Activated CD4-positive, alpha-beta T cell treated with anti-CD3 and anti-CD28 coated beads, Interleukin-2, amount 50 U/mL, for 1 hour (primary cell): ENCODE measurements around the gene BTBD16.

Source experiments
- DNase-seq: peaks from one replicate; pipeline ENCODE4 v3.0.0-alpha.2; 2020

Gene BTBD16

DNA sequence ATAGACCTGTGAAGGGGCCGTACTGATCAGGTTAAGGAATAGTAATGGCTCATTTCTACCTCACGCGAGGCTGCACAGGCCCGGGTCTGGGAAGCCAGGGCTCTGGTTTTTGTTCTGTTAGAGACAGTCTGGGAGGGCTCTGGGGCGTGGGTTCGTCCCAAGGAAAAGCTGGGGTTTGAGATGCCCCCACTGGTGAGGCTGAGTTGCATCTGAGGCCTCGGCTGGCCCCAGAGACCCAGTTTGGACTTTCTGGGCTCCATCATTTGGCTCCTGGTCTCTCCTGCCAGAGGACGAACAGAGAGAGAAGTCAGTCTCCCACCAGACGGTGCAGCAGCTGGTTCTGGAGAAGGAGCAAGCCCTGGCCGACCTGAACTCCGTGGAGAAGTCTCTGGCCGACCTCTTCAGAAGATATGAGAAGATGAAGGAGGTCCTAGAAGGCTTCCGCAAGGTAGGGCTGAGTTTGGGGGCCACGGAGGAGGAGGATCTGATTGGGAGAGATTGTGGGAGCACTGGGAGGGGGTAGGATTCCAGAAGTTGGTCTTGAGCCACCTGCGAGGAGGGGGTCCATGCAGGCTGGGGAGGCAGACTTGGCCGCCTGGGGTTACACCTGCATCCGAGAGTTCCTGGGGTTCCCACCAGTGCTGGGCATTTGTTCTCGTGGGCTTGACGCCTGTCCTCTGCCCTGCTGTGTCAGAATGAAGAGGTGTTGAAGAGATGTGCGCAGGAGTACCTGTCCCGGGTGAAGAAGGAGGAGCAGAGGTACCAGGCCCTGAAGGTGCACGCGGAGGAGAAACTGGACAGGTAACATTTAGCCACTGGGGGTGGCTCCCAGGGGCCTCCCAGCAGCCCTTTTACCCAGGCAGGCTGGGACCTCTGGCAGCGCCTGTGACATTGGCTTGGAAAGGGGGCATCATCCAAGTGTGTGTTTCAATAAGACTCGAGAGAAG, 22.5 kb upstream of the BTBD16 start:
- no peak for DNase-seq

DNA sequence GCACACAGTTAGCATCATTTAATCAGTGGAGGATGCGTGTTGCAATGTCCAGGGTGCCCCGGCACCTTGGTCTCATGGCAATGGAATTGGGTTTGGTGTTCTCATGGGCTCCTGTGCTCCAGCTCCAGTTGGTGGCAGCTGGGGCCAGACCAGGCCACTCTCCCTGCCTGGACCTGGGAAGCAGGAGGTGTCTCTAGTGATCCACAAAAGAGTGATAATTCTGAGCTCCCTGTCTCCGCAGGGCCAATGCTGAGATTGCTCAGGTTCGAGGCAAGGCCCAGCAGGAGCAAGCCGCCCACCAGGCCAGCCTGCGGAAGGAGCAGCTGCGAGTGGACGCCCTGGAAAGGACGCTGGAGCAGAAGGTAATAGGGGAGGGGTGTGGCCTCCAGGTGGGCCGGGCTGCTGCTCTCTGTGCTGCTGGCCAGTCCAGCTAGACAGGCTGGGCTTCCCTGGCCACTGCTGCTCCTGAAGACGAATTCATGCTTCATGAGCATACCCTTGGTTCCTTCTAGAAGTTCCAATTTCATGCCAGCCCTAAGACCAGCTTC, 21.7 kb upstream of the BTBD16 start:
- no peak for DNase-seq

DNA sequence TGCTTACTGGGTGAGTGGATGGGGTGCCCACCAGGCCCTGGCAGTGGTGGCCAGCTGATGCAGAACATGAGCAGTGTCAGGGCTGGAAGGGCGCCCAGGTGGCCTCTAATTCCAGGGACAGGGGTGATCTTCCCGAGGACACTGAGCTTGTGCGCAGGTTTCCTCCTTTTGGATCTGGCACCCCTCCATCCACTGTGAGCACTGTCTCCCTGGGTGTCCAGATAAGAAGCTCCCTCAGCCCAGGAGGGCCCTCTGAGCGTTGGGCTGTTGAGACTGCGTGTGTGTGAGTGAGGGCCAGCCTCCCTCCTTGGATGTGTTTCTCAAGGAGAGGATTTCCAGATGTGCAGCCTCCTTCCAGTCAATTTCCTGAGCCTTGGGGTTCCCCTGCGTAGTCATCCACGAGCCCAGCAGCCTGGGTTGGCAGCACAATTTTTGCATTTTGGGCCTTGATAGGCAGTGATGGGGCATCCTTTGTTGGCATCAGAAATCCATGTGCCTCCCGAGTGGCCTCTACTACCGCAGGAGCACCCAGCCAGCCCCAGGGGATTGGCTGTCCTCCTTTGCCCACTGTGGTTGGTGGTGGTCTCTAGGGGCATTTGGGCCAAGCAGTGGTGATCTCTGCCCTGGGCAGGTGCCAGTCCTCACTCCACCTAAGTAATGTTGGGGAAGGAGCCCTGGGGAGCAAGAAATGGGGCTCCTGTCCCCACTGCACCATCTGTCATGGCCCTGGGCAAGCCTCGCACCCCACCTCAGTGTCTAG, 20.9 kb upstream of the BTBD16 start:
- no peak for DNase-seq

DNA sequence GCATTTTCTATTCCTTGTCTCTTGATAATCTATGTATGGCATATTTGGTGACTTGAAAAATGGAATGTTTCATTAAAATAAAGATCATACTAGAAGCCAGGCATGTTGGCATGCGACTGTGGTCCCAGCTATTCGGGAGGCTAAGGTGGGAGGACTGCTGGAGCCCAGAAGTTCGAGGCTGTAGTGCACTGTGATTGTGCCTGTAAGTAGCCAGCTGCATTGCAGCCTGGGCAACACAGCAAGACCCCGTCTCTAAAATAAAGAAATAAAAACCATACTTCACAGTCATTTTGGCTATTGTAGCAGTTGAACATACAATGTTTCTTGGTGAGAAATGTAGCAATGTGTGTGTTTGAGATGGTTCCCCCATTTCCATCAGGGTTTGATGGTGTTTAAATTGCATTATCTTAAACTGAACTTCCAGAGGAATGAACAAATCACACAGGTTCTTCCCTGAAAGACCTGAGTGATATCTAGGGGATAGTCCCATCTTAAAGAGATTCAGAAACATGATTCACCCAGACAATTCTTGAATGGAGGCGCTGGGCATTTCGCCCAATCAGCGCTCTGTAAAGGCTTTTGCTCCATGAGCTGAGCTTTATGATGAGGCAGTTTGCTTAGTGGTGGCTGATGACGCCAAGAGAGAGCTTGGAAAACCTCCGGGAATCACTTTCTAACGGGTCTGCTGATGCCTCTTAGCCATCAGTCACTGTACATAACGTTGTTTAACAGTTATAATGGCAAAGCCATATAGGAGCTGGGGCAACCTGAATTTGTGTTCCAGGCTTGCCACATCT, 19.4 kb upstream of the BTBD16 start:
- DNase-seq, result no peak

DNA sequence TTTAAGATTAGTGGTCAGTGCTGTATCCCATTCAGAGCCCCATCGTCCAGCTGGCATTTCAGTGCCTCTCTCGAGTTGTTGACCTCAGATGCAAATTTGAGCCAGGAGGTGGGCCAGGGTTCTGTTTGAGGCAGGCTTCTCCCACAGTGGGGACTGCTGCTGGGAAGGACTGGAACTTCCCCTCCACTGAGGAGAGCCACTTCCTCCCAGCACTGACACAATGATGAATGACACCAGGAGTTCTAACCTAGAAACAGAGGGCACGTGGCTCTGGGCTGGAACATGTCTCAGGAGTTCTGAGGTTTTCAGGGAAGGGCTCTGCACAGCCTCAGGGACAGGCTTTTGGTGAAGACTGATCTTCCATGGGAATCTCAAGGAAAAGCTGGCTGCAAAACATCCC, 18.3 kb upstream of the BTBD16 start:
- no peak for DNase-seq

DNA sequence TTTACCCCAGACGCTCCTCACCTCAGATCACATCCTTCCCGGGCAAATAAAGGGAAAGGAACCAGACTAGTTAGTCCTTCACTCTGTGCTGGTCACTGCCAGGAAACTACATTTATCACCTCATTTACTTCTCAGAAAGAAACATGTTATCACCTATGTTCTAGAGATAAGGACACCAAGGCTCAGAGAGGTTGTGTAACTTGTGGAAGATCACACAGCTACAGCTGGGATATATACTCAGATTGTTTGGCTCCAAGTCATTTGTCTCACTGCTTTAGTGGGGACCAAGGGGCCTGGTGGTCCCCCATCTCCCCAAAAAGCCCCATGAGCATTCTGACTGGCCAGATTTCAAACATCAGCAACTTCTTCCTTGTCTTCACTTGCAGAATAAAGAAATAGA, 17.5 kb upstream of the BTBD16 start:
- no peak for DNase-seq

DNA sequence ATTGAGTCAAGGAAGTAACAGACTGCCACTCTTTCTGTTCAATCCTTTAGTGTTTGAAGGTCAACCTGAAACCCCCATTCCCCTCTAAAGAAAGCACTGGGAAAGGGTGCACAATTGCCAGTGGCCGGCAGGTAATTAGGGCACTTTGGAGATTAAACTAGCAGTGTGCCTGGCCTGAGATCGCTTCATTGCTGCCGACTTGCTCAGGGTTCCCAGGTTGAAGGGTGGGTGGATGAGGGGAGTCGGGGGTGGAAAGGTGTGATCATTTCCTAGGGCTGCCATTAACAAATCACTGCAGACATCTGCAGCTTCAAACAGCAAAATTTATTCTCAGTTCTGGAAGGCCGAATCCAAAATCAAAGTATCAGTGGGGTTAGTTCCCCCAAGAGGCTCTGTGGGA, 16.3 kb upstream of the BTBD16 start:
- DNase-seq, result no peak

DNA sequence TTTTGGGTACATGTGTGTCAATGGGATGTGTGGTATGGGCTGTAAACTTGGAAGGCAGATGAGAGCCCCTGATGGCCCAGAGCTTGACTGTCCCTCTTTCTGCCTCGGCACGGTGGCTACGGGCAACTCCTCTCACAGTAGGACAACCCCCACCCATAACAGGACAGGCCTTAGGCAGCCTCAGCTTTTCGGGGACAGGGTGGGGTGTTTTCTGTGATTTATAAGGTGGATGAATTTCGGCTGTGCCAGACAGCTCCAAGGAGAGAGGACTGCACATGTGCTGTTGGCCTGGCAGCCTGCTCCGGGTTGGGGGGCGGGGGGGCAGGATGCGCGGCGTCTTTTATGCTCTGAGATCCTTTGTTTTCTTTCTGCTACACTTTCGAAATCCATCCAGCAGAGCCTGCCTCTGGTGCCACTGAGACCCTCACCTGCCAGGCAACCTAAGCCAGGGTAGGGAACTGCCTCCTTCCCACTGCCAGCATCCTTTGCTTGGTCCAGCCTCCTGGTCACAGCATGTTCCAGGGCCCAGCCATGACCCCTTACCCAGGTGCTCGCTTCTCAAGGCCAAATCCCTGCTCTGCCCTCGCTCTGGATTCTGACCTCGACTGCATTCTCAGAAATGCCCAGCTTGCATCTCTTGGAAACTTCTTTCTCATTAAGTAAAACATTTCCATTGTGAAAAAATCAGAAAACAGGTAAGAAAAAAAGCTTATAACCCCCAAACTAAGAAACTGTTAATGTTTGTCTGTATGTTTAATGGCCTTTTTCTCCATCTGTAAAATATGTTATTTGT, 15.4 kb upstream of the BTBD16 start:
- no peak for DNase-seq

DNA sequence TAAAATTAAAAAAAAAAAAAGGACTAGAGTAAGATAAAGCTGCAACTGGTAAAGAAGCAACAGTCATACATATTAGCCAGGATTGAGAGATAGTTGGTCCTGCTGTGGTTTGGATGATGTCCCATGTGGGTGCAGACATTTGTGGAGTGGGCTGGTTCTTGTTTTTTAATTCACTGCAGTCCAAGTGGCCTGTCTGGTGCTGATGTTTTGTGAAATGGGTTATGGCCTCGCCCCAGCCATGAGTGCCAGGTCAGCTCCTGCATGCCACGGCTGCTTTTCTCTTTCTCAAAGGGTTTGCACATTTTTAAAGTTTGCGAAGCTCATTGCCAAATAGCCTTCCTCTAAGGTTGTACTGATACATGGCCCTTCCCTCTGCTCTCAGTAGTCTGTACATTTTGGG, 14.1 kb upstream of the BTBD16 start:
- DNase-seq, result no peak

DNA sequence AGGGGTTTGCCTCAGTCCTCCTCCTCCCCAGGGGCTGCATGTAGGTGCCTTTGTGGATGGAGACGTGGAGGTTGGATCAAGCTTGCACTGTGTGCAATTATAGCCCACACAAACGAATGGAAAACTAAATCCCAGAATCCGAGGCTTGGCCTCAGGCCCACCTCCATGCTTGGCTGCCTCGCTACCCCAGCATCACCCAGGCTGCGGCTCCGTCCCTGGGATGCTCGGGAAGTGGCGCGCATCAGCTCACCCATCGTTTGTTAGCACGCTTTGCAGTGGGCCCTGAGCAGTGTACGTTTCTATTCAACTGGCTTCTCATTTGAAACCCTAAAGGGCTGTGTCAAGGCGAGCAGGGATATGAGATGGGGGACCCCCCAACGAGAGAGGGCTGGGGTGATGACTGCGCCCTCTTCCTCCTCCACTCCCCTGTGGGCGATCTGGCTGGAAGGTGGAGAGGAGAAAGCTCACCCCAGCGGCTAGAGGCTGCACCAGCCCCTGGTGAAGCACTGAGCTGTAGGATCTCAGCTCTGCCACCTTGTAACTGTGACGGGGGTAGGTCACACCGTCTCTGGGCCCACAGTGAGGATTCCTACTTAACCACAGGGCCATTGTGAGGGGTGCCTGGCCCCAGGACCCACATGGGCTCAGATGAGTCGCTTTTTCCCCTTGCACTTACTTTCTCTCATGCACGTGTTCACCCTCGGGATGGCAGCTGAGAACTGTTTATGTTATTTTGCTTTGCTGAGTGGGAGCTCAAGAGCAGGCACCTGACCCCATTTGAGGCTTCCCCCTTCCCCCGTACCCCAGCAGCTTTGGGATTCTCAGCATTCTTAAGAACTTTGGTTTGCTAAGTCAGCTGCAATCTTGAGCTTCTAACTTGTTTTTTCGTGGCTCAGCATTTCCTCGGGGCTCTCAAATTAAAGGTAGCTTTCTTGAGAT, 12.7 kb upstream of the BTBD16 start:
- DNase-seq, result no peak

DNA sequence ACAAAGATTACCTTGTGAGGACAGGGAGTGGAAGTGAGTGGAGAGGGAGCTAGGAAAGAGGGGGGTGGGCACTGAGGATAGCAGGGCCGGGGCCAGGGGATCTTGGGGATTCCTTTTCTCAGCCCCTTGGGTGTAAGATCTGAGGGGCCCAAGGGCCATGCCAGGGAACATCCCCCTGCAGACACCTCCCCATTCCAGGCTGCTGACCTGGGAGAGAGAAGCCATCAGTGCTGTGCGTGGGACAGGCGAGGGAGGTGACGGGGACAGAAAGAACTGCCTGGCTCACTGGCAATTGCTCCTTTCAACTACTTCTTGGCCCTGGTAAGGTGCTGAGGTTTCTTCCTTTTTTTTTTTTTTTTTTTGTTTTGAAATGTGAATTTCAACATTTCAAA, 12.0 kb upstream of the BTBD16 start:
- no peak for DNase-seq

DNA sequence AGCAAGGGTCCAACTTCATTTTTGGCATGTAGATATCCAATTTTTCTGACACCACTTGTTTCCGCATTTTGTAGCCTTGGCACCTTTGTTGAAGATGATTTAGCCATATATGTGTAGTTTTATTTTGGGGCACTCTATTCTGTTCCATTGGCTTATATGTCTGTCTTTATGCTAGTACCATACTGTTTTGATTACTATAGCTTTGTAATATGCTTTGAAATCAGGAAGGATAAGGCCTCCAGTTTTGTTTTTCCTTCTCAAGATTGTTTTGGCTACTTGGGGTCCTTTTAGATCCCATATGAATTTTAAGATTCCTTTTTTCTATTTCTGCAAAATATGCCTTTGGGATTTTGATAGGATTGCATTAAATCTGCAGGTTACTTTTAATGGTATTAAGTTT, 9.5 kb upstream of the BTBD16 start:
- DNase-seq, result no peak

DNA sequence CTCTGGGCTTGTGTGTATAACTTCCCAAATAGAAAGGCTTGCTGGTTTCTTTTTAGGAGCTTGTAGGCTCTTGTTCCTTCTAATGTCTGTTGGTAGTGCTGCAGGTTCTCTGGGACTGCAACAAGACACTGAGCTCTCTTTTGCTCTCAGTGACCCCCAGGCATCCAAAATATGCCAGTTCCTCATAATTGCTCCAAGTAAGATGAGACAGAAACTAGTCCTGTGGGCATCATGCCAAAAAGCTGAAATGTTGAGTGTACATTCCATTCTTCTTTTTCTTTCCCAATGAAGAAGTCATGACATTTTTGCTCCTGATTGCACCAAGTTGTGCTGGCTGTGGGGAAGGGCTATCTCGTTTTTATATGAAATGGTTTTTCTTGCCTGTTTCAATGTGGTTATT, 7.1 kb upstream of the BTBD16 start:
- DNase-seq, result no peak

DNA sequence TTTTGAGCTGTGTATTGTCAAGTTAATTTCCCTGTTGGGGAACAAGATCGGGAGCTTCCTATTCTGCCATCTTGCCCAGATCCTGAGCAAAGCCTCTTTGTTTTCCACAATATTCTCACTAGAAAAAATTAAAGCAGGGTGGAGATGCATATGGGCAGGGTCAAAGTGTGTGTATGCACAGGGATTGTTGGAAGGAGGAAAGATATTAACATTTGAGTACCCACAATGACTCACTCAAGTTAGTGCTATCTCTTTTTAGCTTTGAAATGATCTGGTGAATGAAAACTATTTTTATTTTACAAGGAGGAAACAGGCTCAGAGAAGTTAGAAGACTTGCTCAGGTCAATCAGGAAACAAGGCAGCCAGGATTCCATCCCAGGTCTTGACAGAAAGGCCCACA, 6.7 kb upstream of the BTBD16 start:
- no peak for DNase-seq

DNA sequence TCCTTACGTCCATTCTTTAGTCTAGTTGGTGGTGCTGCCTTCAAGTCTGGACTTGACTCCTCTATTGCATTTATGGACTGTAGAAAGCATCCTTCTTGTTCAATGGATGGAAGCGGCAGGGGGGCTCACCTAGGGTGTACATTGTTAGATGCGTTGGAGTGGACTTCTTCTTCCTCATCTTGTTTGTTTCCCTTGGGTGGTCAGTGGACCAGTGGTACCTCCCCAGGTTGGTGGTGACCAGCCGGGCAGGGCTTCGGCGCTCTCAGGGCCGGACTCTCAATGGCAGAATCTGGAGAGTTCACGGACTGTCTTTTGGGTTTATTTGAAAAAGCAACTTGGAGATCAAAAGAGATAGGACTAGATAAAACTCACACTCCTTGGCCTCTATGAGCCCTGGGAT, 6.2 kb upstream of the BTBD16 start:
- DNase-seq, result no peak

DNA sequence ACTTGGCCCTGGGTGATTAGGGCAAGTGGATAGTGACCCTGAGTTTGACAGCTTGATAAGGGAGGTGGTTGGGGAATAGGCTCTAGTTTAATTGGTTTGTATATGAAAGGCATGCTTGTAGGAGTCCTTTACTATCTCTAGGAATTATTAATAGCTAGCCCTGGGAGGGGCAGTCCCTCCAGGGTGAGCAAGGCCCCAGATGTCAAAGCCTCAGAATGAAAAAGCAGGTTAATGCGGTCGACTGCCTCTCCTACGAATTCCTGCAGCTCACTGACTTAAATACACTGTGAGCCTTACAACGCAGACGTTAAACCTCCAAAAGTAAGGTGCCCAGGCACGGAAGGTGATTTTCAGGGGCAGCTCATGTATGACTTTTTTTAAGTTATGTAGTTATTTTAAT, 5.2 kb upstream of the BTBD16 start:
- DNase-seq, result no peak

DNA sequence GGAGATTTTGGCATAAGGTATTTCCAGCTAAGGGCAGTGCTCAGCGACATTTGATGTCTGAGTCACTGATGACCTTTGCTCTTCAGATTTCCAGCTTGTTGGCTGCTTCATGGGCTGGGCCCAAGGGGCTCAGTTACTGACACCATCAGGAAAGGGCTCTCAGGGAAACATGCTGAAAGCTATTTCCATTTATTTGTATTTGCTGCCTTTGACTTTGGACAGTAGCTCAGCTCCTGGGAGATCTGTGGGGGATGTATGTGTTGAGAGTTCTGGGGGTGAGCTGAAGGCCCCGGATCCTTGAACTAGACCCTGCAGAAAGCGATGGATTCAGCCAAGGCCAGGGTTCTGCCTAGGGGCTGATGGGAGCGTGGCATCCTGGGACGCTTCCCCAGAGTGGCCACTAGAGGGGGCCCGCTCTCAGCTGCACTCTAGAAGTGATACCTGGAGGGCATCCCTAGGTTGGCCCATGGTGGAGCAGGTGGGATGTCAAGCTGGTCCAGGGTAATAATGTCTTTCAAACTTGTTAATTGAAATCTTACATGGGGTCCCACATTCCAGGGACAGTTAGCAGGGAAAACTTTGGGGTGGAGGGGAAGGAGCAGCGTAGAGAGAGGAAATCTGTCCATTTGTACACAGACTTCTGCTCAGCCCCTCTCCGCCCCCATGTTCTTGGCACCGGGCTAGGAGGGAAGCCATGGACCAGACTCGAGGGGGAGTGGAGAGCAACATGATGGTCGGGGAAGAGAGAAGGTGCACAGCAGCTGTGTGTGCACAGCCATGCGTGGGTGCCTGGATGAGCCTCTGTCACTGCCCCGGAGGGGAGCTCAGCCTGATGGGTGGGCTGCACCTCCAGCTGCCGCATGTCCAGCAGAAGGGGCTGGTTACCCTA, 3.0 kb upstream of the BTBD16 start:
- peak; percentile 38 for DNase-seq

DNA sequence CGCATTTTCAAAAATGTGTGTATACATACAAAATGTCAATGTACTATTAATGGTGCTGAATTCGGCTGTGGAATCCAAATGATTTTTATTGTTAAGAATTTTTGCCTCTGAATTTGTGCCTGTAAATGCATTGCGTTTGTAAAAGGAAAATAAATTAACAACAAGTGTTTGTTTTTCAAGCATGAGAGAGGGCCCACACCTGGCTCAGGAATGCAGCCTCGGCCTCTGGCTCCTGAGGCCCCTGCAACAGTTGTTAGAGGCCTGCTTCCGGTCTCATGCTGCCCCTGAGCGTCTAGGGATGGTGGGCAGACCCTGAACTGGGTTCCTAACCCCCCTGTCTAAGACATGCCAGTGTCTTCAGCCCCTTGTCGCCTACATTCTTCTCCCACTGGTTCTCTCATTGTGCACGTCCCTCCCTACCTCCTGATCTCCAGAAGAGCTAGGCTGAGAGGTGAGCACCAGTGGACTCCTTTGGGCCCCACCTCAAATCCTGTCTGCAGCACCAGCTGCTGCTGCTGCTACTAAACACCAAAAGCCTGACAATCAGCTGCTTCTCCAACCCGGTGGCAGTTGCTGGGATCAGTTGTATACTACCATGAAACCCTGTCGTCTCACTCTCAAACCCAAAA, 1.9 kb upstream of the BTBD16 start:
- no peak for DNase-seq

DNA sequence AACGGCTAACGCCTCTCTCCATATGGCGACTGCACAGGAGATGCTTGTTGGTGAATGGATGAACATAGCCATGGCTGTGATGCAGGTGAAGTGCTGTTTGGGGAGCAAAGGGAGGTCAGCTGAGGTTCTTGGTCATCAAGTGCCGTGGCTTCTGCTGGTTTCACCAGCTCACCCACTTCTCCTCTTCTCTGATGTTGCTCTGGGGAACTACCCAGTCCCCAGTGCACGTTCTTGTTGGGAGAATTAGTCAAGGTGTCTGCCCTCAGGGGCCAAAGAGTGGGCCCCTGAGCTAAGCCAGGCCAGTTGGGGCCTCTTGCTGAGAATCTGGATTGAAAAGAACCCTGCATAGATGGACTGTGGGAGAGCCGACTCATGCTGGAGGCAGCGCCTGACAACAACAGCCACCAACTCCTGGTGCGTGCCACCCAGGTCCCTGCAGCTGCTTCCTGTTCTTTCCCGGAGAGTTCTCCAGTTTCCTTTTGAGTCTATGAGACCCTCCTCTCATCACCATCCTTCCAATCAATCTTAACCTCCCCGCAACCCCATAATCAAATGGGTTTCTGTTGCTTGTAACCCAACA, 3.0 kb downstream of the BTBD16 start:
- no peak for DNase-seq
